Left lung (tissue), 10 donors: ENCODE measurements around the gene OSBPL8. TPM values are rescaled to one million over a fixed set of nuclear protein-coding genes. Genes with fewer than 3 reads are reported as not detected.
"Not testable (repeated sequence)": the region's sequence is repeated elsewhere in the genome, so short reads cannot be mapped to it uniquely, and the experiment has no call there.

ENCODE experiments used
- ATAC-seq: fragments of 200-7000 bp; cut with Tn5 transposase; one replicate; pipeline ENCODE4 v1.9.1; 2020; ENCODE audit warnings: moderate library complexity
- DNase-seq, 4 donors: peaks; one replicate each; pipeline ENCODE4 v3.0.0-alpha.2; 2013 to 2020
- H3K27ac ChIP-seq, 2 donors: fragments of 200-600 bp; sonication (generic) in 1 of 2; one replicate each; pipeline versions ENCODE4 v1.5.0 to v1.8.0; 2020 to 2021
- H3K27me3 ChIP-seq, 2 donors: fragments of 200-600 bp; sonication (generic) in 1 of 2; one replicate each; pipeline versions ENCODE4 v1.5.0 to v1.8.0; 2020 to 2021
- H3K36me3 ChIP-seq, 2 donors: fragments of 200-600 bp; sonication (generic) in 1 of 2; one replicate each; pipeline versions ENCODE4 v1.5.0 to v1.8.0; 2020 to 2021
- H3K4me1 ChIP-seq, 2 donors: fragments of 200-600 bp; one replicate each; pipeline ENCODE4 v1.8.0; 2021
- H3K4me3 ChIP-seq, 2 donors: fragments of 200-600 bp; sonication (generic) in 1 of 2; one replicate each; pipeline versions ENCODE4 v1.5.0 to v1.8.0; 2020 to 2021; ENCODE audit warnings: mild to moderate bottlenecking in 1 of 2
- H3K9me3 ChIP-seq, 2 donors: fragments of 200-600 bp; sonication (generic) in 1 of 2; one replicate each; pipeline versions ENCODE4 v1.5.0 to v1.8.0; 2020 to 2021
- CTCF ChIP-seq, 2 donors: fragments of 200-600 bp; sonication (generic) in 1 of 2; IDR thresholded peaks; one replicate each; pipeline versions ENCODE4 v1.5.0 to v1.8.0; 2021; ENCODE audit warnings: antibody characterized with exemption in 2 of 2
- intact Hi-C, 2 donors: fragments of 100-400 bp; cut with DNase I; formaldehyde crosslinking; loops; one replicate each; pipeline versions ENCODE4 v1.11.2 to v1.14.2; 2022
- polyA plus RNA-seq, 6 donors: library from polyadenylated mRNA; unstranded; fragments of 120-200 nt; gene quantifications; one replicate each; pipeline ENCODE4 v1.2.1, GENCODE V29; 2013; ENCODE audit not compliant: insufficient read length in 6 of 6
- total RNA-seq, 2 donors: library from RNA; stranded (reverse); fragmentation: NEBNext Ultra II Directional; extraction: Animal tissue kit (Norgen Biotek cat#: 25700); gene quantifications; one replicate each; pipeline ENCODE4 v1.2.1, GENCODE V29; 2021
- donor health status: DM: no; HTN: yes; CAD: no.
- donor health status: DM: no; HTN: no; CAD: no.

The OSBPL8 gene
- total and polyA plus RNA-seq, 8 donors: 53.9 to 100 (median 62.5) TPM

GRCh38 chr12:76480796-76481195 is 78.8 kb downstream of the OSBPL8 start:
- peaks cover 0 to 9% of the 10 kb centered on the region in 2 donors for H3K36me3 ChIP-seq
- no peaks in the 10 kb centered on the region for H3K4me1 ChIP-seq
- no peaks in the 10 kb centered on the region for H3K9me3 ChIP-seq
- H3K4me3 ChIP-seq: no peak overlapping the region
- intact Hi-C loops: no loop called here
- DNase-seq (no peak), ATAC-seq (no peak)
- no peak for TF ChIP-seq CTCF (IDR thresholded peaks at IDR 0.05)
- no peaks in the 10 kb centered on the region for H3K27me3 ChIP-seq
- H3K27ac ChIP-seq: no peak overlapping the region

GRCh38 chr12:76478045-76478444 is 81.5 kb downstream of the OSBPL8 start:
- Histone ChIP-seq H3K36me3 (peaks cover 0 to 5% of the 10 kb centered on the region in 2 donors), H3K4me1 (no peaks in the 10 kb centered on the region), H3K27me3 (no peaks in the 10 kb centered on the region), H3K27ac (no peak overlapping the region), H3K9me3 (no peaks in the 10 kb centered on the region), H3K4me3 (no peak overlapping the region)
- intact Hi-C loops: no loop called here
- ATAC-seq: no peak
- no peak for TF ChIP-seq CTCF (IDR thresholded peaks at IDR 0.05)
- DNase-seq: no peak

GRCh38 chr12:76472862-76473261 is 86.7 kb downstream of the OSBPL8 start:
- DNase-seq, H3K4me3 ChIP-seq, H3K27me3 ChIP-seq, H3K9me3 ChIP-seq, H3K36me3 ChIP-seq, H3K27ac ChIP-seq, ATAC-seq, intact Hi-C loops: not testable (repeated sequence)
- peaks cover 11 to 15% of the 10 kb centered on the region in 2 donors for H3K4me1 ChIP-seq

GRCh38 chr12:76471579-76471978 is 88.0 kb downstream of the OSBPL8 start:
- Histone ChIP-seq H3K36me3 (no peaks in the 10 kb centered on the region), H3K27ac (no peak overlapping the region), H3K4me1 (peaks cover 11 to 19% of the 10 kb centered on the region in 2 donors), H3K4me3 (no peak overlapping the region), H3K9me3 (no peaks in the 10 kb centered on the region), H3K27me3 (no peaks in the 10 kb centered on the region)
- TF ChIP-seq CTCF (IDR thresholded peaks at IDR 0.05): no peak
- intact Hi-C loops: no loop called here
- ATAC-seq (no peak), DNase-seq (no peak)

GRCh38 chr12:76470028-76470939 is 89.3 kb downstream of the OSBPL8 start:
- Histone ChIP-seq H3K27me3 (no peaks in the 10 kb centered on the region), H3K4me1 (peaks cover 11 to 21% of the 10 kb centered on the region in 2 donors), H3K9me3 (no peaks in the 10 kb centered on the region), H3K36me3 (no peaks in the 10 kb centered on the region), H3K27ac (no peak overlapping the region), H3K4me3 (no peak overlapping the region)
- ATAC-seq: peak; percentile 75
- DNase-seq: no peak
- TF ChIP-seq CTCF (IDR thresholded peaks at IDR 0.05): no peak
- intact Hi-C loops: no loop called here
